Thyroid gland (tissue), 4 donors: ENCODE results near the gene NIPSNAP3A. TPM values are rescaled to one million over a fixed set of nuclear protein-coding genes. Genes with fewer than 3 reads are reported as not detected.
"Not testable (repeated sequence)": the region's sequence is repeated elsewhere in the genome, so short reads cannot be mapped to it uniquely, and the experiment has no call there.

Experiments
- DNase-seq, 2 donors: peaks; one replicate each; pipeline ENCODE4 v3.0.0-alpha.2; 2019
- H3K27ac ChIP-seq, 3 donors: fragments of 200-600 bp; sonication (generic); 1 replicate in 2 of 3; 2 replicates in 1 of 3; pipeline ENCODE4 v1.5.1; 2016 to 2019; ENCODE audit warnings: mild to moderate bottlenecking in 1 of 3, moderate library complexity in 1 of 3
- H3K27me3 ChIP-seq: fragments of 200-600 bp; sonication (generic); one replicate; pipeline ENCODE4 v1.5.1; 2019
- H3K36me3 ChIP-seq, 2 donors: fragments of 200-600 bp; sonication (generic); one replicate each; pipeline ENCODE4 v1.5.1; 2016 to 2019
- H3K4me1 ChIP-seq, 2 donors: fragments of 200-600 bp; sonication (generic); one replicate each; pipeline ENCODE4 v1.5.1; 2017 to 2019
- H3K4me3 ChIP-seq, 3 donors: fragments of 200-600 bp; sonication (generic); replicated peaks in 1 of 3; 1 replicate in 2 of 3; 2 replicates in 1 of 3; pipeline ENCODE4 v1.5.1; 2016; ENCODE audit warnings: mild to moderate bottlenecking in 1 of 3
- H3K9me3 ChIP-seq: fragments of 200-600 bp; sonication (generic); one replicate; pipeline ENCODE4 v1.5.1; 2017
- POLR2A ChIP-seq, 2 donors: fragments of 450-650 bp; IDR thresholded peaks; one replicate each; pipeline ENCODE4 v1.6.1; 2017; ENCODE audit warnings: antibody characterized with exemption in 2 of 2, mild to moderate bottlenecking in 2 of 2, moderate library complexity in 1 of 2
- WGBS, 2 donors: methylation state at CpG; one replicate each; pipeline ENCODE4 v1.1.5; 2017; 5-methylcytosine and 5-hydroxymethylcytosine counted together
- intact Hi-C: fragments of 100-400 bp; cut with DNase I; formaldehyde crosslinking; loops from one replicate; pipeline ENCODE4 v1.15.1; 2023
- total RNA-seq, 4 donors: library from RNA; depleted of rRNA; stranded (reverse); fragments of >200 nt; gene quantifications; one replicate each; pipeline ENCODE4 v1.2.3, GENCODE V29; 2016
- TF ChIP-seq, protein P1 (sequence below), 6 experiments: fragments of 200-600 bp in 3 of 6; fragments of 450-650 bp in 3 of 6; sonication (generic) in 3 of 6; IDR thresholded peaks; one replicate each; pipeline ENCODE4 v1.5.1; 2016 to 2019; ENCODE audit warnings: antibody characterized with exemption in 6 of 6, mild to moderate bottlenecking in 2 of 6, inconsistent platforms in 1 of 6, moderate library complexity in 1 of 6

The NIPSNAP3A gene
- total RNA-seq, 4 donors from 2014 or later: 23.9 to 38.2 (median 28.8) TPM

GRCh38 chr9:104765138-104765537 is 17.7 kb downstream of the NIPSNAP3A start:
- no peak for TF ChIP-seq POLR2A (IDR thresholded peaks at IDR 0.05)
- TF ChIP-seq, protein P1, sequence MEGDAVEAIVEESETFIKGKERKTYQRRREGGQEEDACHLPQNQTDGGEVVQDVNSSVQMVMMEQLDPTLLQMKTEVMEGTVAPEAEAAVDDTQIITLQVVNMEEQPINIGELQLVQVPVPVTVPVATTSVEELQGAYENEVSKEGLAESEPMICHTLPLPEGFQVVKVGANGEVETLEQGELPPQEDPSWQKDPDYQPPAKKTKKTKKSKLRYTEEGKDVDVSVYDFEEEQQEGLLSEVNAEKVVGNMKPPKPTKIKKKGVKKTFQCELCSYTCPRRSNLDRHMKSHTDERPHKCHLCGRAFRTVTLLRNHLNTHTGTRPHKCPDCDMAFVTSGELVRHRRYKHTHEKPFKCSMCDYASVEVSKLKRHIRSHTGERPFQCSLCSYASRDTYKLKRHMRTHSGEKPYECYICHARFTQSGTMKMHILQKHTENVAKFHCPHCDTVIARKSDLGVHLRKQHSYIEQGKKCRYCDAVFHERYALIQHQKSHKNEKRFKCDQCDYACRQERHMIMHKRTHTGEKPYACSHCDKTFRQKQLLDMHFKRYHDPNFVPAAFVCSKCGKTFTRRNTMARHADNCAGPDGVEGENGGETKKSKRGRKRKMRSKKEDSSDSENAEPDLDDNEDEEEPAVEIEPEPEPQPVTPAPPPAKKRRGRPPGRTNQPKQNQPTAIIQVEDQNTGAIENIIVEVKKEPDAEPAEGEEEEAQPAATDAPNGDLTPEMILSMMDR (IDR thresholded peaks at IDR 0.05): no peak
- Histone ChIP-seq H3K4me3 (no peak overlapping the region), H3K4me1 (peaks cover 0 to 9% of the 10 kb centered on the region in 2 donors), H3K9me3 (no peaks in the 10 kb centered on the region), H3K27ac (no peak overlapping the region), H3K36me3 (no peaks in the 10 kb centered on the region), H3K27me3 (no peaks in the 10 kb centered on the region)
- 85 to 89% methylated on average over 5 of the region's 5 CpGs for WGBS, 2 donors
- DNase-seq: no peak
- intact Hi-C loops: no loop called here

DNA sequence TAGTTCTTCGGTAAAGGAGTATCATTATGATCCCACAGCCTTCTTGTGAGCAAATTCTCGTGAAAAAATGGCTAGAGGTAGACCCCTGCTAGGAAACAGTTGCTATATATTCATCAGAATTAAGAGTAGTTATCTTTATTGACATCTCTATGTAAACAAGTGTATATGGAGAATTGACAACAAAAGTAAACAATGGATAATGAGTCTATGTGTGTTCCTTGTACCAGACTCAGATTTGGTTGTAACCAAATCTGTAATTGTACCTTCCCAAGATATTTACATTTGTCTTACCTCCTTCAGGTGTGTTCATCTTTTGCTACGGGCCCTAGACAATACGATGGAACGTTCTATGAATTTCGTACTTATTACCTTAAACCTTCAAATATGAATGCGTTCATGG is 18.5 kb downstream of the NIPSNAP3A start:
- no peak for TF ChIP-seq POLR2A (IDR thresholded peaks at IDR 0.05)
- TF ChIP-seq, protein P1 (IDR thresholded peaks at IDR 0.05): no peak
- H3K36me3 ChIP-seq: no peaks in the 10 kb centered on the region
- intact Hi-C loops: no loop called here

GRCh38 chr9:104767507-104767906 is 20.0 kb downstream of the NIPSNAP3A start:
- DNase-seq: no peak
- H3K27me3 ChIP-seq: no peaks in the 10 kb centered on the region
- H3K9me3 ChIP-seq: no peaks in the 10 kb centered on the region
- H3K4me3 ChIP-seq: no peak overlapping the region
- TF ChIP-seq, protein P1 (IDR thresholded peaks at IDR 0.05): no peak
- TF ChIP-seq POLR2A (IDR thresholded peaks at IDR 0.05): no peak
- intact Hi-C loops: no loop called here
- 98 to 100% methylated on average over 3 of the region's 3 CpGs for WGBS, 2 donors
- H3K4me1 ChIP-seq: peaks cover 0 to 9% of the 10 kb centered on the region in 2 donors
- H3K36me3 ChIP-seq: no peaks in the 10 kb centered on the region
- no peak overlapping the region for H3K27ac ChIP-seq

More for the DNA sequence above, 18.5 kb downstream of the NIPSNAP3A start:
- no peak overlapping the region for H3K27ac ChIP-seq
- DNase-seq: no peak
- 94 to 96% methylated on average over 7 of the region's 7 CpGs for WGBS, 2 donors
- H3K9me3 ChIP-seq: no peaks in the 10 kb centered on the region
- H3K4me1 ChIP-seq: peaks cover 0 to 9% of the 10 kb centered on the region in 2 donors
- no peaks in the 10 kb centered on the region for H3K27me3 ChIP-seq
- H3K4me3 ChIP-seq: no peak overlapping the region

DNA sequence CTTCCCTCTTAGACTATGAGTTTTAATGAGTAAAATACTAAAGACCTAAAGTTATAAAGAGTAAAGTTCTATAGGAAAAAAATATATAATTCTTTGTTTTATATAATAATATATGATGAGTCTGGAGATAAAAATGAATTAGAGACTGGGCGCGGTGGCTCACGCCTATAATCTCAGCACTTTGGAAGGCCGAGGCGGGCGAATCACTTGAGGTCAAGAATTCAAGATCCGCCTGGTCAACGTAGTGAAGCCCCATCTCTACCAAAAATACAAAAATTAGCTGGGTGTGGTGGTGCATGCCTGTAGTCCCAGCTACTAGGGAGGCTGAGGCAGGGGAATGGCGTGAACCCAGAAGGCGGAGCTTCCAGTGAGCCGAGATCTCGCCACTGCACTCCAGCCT is 21.5 kb downstream of the NIPSNAP3A start:
- H3K4me3 ChIP-seq, H3K36me3 ChIP-seq, H3K4me1 ChIP-seq, H3K27me3 ChIP-seq, H3K9me3 ChIP-seq, H3K27ac ChIP-seq, intact Hi-C loops, DNase-seq: not testable (repeated sequence)
- 98% methylated on average over 12 of the region's 12 CpGs for WGBS, 2 donors

- intact Hi-C loops: no loop called here
- Histone ChIP-seq H3K27me3 (no peaks in the 10 kb centered on the region), H3K27ac (no peak overlapping the region), H3K4me3 (no peak overlapping the region), H3K4me1 (peaks cover 0 to 9% of the 10 kb centered on the region in 2 donors), H3K36me3 (no peaks in the 10 kb centered on the region), H3K9me3 (no peaks in the 10 kb centered on the region)
- no peak for DNase-seq
- 89 to 92% methylated on average over 2 of the region's 2 CpGs for WGBS, 2 donors
- TF ChIP-seq, protein P1 (IDR thresholded peaks at IDR 0.05): no peak
- TF ChIP-seq POLR2A (IDR thresholded peaks at IDR 0.05): no peak
Observed at GRCh38 chr9:104769655-104770054, 22.2 kb downstream of the NIPSNAP3A start.
